ACHN (cell line): Measurements from ENCODE around the gene ZNF780B.
"Not testable (repeated sequence)": the region's sequence is repeated elsewhere in the genome, so short reads cannot be mapped to it uniquely, and the experiment has no call there.

Source experiments
- DNase-seq: peaks from one replicate; pipeline ENCODE4 v3.0.0-alpha.2; 2015
- in situ Hi-C: cut with HindIII; loops from 2 replicates; pipeline ENCODE4 v1.10.0; 2017; ENCODE audit warnings: low sequenced_read_pairs, low pct_ligation_motif_present, low pct_unique_long_range_greater_than_20kb

Gene ZNF780B

DNA sequence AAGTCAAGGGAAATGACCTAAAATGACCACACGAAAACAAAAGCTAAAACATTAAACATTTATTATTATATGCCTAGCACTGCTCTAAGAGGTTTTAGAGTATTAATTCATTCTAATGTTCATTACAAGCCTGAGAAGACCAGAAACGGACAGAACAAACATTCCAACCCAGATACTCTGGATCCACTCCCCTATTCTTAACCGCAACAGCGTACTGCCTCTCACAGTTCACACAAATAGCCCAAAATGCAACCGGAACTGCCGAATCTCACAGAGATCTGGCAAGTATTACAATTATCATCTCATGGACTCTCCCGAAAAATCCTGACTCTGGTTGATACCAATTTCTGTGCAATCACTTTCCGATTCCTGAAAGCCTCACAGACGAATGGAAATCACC is 1.4 kb downstream of the ZNF780B start:
- in situ Hi-C loops, result no loop called here
- DNase-seq, result no peak

DNA sequence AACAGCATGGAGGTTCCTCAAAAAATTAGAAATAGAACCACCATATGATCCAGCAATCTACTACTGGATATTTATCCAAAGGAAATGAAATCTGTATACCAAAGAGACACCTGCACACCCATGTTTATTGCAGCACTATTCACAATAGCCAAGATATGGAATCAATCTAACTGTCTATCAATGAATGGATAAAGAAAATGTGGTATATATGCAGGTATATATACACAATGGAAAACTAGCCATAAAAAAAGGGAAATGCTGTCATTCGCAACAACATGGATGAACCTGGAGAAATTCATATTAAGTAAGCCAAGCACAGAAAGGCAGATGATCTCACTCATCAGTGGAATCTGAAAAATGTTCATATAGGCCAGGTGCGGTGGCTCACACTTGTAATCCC is 2.5 kb downstream of the ZNF780B start:
- in situ Hi-C loops, result no loop called here

DNA sequence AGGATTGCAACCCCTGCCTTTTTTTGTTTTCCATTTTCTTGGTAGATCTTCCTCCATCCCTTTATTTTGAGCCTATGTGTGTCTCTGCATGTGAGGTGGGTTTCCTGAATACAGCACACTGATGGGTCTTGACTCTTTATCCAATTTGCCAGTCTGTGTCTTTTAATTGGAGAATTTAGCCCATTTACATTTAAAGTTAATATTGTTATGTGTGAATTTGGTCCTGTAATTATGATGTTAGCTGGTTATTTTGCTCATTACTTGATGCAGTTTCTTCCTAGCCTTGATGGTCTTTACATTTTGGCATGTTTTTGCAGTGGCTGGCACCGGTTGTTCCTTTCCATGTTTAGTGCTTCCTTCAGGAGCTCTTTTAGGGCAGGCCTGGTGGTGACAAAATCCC is 14.3 kb downstream of the ZNF780B start:
- DNase-seq, in situ Hi-C loops: not testable (repeated sequence)

More for the DNA sequence above, 2.5 kb downstream of the ZNF780B start:
- no peak for DNase-seq

DNA sequence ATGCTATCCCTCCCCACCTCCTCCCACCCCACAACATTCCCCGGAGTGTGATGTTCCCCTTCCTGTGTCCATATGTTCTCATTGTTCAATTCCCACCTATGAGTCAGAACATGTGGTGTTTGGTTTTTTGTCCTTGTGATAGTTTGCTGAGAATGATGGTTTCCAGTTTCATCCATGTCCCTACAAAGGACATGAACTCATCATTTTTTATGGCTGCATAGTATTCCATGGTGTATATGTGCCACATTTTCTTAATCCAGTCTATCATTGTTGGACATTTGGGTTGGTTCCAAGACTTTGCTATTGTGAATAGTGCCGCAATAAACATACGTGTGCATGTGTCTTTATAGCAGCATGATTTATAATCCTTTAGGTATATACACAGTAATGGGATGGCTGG is 18.0 kb downstream of the ZNF780B start:
- DNase-seq, in situ Hi-C loops: not testable (repeated sequence)

DNA sequence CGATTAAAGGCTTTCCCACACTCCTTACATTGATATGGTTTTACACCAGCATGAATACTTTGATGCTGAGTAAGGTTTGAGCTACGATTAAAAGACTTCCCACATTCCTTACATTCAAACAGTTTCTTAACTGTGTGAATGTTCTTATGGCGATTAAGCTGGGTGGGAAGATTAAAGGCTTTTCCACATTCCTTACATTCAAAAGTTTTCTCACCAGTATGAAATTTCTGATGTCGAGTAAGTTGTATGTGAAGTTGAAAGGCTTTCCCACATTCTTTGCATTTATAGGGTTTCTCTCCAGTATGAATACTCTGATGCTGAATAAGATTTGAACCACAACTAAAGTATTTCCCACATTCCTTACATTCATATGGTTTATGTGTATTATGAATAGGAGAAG is 20.0 kb downstream of the ZNF780B start:
- no peak for DNase-seq
- in situ Hi-C loops, result no loop called here

DNA sequence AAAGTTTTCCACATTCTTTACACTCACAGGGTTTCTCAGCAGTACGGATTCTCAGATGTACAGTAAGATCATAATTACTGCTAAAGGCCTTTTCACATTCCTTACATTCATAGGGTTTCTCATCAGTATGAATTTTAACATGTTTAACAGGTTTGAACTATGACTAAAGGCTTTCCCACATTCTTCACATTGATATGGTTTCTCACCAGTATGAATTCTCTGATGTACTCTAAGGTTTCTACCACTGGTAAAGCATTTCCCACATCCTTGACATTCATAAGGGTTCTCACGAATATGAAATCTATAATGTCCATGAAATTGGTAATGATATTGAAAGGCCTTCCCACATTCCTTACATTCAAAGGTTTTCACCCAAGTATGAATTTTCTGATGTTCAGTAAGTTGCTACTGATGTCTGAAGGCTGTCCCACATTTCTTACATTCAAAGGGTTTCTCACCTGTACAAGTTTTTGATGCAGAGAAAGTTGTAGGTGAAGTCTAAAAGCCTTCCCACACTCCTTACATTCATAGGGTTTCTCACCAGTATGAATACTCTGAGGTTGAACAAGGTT is 22.0 kb downstream of the ZNF780B start:
- no peak for DNase-seq
- in situ Hi-C loops, result no loop called here

DNA sequence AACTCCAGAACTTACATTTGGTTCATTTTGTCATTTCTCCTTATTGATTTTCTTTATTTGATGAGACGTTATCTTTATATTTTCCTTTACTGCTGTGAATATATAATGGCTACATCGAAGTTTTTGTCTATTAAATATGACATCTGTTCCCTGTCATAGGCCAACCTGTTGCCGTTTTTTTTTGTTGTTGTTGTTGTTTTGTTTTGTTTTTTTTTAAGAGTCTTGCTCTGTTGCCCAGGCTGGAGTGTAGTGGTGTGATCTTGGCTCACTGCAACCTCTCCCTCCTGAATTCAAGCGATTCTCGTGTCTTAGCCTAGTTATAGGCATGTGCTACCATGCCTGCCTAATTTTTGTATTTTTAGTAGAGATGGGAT is 29.4 kb downstream of the ZNF780B start:
- in situ Hi-C loops, result no loop called here
- DNase-seq, result no peak

DNA sequence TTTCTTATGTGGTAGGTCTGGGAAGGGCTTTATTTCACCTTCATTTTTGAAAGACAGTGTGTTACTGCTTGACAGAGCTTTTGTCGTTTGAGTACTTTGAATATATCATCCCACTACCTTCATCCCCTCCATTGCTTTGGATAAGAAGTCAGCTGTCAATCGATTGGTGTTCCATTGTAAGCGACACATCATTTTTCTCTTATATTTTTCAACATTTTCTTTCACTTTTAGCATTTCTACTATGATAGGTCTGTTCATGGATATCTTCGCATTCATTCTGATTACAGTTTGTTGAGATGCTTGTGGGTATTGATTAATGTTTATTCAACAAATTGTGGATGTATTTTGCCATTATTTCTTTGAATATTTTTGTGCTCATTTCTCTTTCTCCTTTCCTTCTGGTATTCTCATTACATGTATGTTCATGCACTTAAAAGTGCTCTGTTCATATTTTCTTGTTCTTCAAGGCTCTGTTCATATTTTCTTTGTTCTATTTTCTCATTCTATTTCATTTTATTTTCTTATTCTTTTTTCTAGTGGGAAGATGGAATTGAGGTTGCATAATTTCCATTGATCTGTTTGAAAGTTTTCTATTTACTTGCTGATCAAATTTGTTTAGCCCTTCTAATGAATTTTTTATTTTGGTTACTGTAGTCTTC is 30.0 kb downstream of the ZNF780B start:
- no peak for DNase-seq
- in situ Hi-C loops, result no loop called here

DNA sequence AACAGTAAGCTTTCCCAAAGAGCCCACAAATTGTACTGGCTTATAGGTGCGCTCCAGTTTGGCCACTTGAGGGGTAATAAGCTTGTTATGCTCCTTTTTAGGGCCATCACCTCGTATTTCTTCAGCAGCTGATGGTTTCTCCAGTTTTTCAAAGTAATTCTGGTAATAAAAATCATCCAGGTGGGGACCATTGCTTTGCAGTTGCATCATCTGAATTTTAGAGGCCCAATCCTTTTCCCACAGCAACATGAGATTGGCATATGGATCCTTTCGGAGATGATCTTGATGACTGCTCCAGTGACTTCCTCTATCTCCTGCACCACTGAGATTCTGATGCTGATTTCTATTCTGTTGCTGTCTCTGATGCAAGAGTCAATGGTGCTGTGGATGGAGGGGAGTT is 32.1 kb downstream of the ZNF780B start:
- in situ Hi-C loops, result no loop called here
- DNase-seq, result no peak

DNA sequence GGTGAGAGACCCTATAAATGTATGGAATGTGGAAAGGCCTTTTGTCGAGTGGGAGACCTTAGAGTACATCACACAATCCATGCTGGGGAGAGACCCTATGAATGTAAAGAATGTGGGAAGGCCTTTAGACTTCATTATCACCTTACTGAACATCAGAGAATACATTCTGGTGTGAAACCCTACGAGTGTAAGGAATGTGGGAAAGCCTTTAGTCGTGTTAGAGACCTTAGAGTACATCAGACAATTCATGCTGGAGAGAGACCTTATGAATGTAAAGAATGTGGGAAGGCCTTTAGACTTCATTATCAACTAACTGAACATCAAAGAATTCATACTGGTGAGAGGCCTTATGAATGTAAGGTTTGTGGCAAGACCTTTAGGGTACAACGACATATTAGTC is 42.0 kb downstream of the ZNF780B start:
- no peak for DNase-seq
- in situ Hi-C loops, result no loop called here

DNA sequence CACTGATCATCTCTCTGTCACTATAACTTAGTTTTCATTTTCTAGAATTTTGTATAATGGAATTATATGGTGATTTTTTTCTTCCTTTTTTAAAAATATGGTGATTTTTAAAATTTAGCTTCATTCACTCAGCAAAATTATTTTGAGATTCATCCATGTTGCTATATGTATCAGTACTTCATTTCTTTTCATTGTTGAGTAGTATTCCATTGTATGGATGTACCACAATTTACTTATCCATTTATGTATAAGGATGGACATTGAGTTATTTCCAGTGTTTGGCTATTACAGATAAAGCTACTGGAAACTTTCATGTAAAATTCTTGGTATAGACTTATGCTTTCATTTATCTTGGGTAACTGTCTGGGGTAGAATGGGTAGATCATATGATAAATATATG is 46.4 kb downstream of the ZNF780B start:
- no peak for DNase-seq
- in situ Hi-C loops, result no loop called here

DNA sequence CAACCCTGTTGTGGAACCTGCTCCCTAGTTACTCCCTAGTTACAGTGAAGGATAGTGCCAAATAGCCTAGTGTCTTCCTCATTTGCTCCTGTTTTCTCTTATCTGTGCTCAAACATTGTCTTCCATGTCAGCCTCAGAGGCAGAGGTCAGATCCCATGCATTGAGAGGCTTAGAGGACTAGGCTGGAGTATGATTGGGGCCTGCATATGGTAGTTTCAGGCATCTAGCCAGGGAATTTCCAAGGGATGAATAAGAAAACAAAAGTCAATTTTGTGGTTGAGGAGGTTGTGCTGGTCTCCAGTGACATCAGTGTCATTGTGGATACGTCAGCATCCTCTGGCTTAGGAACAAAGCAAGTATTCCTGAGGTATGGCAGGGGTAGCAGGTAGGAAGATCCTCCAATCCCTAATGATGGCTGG is 49.7 kb downstream of the ZNF780B start:
- DNase-seq, result peak; percentile 34

DNA sequence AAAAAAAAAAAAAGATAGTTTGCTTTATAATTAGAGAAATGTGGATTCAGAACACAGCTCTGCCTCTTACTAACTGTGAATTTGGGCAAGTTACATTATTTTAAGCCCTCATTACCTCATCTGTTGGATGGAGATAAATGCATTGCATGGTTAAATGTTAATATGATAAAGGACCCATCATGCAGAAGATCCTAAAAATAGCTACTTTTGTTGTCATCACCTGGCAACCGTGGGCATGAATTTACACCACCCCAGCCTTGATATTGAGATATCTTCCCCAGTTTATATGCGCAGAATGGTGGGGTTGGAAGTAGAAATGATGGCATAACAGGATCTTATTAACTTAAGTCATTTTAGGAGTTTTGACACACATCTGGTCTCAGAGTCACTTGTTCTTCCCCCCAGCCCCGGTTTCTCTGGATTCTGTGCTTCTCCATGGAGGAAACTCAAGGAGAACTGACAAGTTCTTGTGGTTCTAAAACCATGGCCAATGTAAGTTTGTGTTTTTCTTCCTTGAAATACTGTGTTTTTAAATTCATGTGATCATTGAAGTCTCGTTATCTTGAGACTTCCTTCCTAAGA is 50.2 kb downstream of the ZNF780B start:
- no peak for DNase-seq
- in situ Hi-C loops, result no loop called here

More for the DNA sequence above, 49.7 kb downstream of the ZNF780B start:
- in situ Hi-C loops, result no loop called here

DNA sequence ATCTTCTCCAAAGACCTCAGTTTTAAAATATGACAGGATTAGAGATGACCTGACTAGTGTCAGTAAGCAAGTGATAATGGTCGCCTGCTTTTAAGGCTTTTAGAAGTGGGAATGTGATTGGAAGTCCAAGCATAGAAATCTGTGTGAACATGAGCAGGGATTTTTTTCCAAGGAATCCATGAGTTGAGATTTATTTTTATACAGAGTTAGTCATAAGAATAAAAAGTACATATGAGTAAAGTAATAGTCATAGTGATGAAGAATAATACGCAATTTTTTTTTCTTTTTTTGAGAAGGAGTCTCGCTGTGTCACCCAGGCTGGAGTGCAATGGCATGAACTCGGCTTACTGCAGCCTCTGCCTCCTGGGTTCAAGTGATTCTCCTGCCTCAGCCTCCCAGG is 57.5 kb downstream of the ZNF780B start:
- in situ Hi-C loops, result no loop called here

DNA sequence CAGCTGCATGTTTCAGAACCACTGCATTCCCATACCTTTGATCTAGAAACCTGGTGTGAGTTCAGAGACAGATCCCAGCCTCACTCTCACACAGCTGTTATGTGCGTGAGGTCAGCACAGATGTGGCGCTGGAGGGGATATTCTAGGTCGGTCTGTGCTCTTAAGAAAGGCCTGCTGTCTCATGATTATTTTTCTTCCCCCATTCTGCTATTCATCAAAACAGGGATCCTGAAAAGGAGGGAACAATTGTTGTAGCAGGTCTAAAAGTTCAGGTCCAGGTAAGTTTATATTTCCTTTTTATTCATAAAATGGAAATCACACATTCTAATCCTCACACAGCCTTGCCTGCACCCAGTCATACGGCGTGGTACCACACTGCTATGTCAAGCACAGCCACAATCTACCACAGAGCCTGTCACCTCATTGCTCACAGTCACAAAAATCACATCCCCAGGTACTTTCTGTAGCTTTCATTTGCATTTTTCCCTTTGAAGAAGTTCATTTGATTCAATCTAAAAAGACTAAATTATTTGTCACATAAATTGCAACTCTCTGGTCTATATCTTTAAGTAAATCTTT is 58.3 kb downstream of the ZNF780B start:
- in situ Hi-C loops, result no loop called here
- no peak for DNase-seq

More for the DNA sequence above, 57.5 kb downstream of the ZNF780B start:
- DNase-seq, result no peak

DNA sequence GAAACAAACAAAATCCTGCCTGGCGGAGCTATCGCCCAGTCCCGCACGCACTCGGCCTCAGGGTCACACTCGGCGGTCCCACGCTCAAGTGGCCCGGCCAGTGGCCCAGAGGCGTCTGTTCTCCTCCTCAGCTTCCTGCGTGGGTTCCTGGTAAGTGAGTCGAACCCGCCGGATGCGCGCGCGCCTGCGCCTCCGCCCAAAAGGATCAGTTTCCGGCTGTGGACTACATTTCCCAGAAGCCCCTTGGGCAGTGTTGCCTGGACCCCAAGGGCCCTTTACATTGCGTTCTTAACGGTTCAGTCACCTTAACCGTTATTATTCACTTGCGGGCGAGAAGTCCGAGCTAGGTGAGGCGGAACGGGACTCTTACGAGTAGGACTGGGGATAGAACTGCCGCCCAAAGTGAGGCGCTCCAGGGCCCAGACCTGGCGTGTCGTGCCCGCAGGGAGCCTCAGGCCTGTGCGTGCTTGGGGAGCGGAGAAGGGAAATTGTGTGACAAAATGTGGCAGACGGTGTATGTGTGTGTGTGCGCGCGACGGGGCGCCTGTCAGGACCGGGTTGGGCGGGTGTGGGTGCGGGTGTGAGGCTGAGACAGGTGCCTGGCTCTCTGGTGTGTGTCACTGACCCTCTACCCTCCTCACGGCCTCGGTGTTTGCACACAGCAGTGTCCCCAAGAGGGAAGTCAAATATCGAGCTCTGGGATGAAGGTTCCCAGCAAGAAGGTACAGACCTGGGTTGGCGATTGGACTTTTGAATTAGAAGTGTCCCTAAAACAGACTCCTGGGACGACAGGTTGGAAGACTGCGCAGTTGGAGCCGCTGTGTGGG is 59.0 kb downstream of the ZNF780B start, which contains the start of gene ZNF546:
Gene ZNF546, plus strand, starts transcription at position 250 of the 827 bp plus-strand sequence. CDS start 1,267 bp downstream, outside the sequence.
- peak; percentile 82 for DNase-seq
- in situ Hi-C loops, result no loop called here

DNA sequence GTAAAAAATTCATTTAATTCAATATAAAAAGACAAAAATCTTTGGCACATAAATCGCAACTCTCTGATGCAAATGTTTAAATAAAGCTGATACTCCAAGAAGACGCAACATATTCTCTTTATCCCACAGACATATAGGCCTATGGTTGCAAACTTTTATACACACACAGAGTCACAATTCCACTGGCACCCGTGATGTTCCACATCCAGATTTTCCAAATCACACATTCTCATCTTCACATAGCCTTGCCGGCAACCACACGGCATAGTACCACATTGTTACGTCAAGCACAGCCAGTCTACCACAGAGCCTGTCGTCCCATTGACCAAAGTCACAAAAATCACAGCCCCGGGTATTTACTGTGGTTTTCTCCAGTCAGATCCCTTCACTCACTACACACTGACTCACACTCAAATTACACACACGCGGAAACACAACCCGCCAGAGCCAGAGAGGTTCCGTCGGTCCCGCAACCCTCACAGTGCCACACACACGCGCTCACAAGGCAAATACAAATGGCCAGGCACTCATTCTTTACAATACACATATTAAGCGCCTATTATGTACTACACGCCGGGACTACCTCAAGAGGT is 59.7 kb downstream of the ZNF780B start:
- in situ Hi-C loops, result no loop called here
- peak; percentile 28 for DNase-seq

DNA sequence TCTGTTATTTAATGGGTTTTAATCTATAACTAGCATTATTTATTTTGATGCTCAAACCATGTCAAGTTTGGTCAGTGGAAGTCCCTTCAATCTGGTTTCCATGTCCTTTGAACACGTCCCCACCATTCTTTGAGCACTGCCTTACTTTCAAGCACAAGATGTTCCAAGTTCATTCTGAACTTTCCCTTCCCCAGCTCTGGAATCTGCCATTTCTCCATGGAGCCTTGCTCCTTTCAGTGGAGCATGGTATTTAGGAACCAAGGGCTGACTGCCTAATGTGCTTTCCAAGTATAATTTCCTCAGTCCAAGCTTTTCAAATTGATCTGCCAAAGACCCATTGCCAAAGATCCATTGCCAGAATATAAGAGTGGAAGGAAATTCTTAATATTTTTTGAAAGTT is 60.2 kb downstream of the ZNF780B start:
- DNase-seq, result no peak
- in situ Hi-C loops, result no loop called here

DNA sequence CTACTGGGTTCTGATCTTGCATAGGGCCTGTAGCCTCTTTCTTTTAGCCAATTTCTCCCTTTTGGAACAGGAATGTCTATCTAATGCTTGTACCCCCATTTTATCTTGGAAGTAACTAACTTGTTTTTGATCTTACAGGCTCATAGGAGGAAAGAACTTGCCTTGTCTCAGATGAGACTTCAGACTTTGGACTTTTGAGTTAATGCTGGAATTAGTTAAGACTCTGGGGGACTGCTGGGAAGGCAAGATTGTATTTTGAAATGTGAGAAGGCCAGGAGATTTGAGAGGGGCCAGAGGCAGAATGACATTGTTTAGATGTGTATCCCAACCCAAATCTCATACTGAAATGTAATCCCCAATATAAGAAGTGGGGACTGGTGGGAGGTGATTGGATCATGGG is 61.7 kb downstream of the ZNF780B start:
- in situ Hi-C loops, result no loop called here
- DNase-seq, result no peak
